Loucy (cell line): Measurements from ENCODE around the gene CD276.

Experiments
- EZH2phosphoT487 ChIP-seq: fragments of 200-600 bp; IDR thresholded peaks from 2 replicates; pipeline ENCODE4 v1.6.1; 2018; ENCODE audit warnings: antibody characterized with exemption, mild to moderate bottlenecking, moderate library complexity, borderline replicate concordance
- TF ChIP-seq, protein P1 (sequence below): fragments of 200-600 bp; sonication (generic); conservative IDR thresholded peaks from 2 replicates; pipeline ENCODE4 v1.5.1; 2014; ENCODE audit warnings: mild to moderate bottlenecking, antibody characterized with exemption, low read length

DNA sequence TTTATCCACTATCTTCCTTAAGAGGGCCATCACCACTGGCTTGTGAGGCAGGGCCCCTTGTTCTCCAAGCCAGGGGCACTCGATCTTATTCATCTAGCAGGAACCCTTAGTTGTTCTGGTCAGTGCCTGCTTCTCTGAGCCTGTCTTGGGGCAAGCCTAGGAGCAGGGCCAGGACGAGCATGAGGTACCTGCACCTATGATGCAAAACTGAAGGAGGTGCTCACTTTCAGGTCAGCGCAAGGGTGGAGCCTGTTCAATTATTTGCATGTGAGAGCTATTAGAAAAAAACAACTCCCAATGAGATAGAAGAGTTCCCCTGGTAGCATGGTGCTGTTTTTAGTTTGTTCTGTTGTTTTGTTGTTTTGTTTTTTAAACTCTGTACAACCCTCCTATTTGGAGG lies 5.0 kb upstream of the CD276 start:
- TF ChIP-seq, protein P1, sequence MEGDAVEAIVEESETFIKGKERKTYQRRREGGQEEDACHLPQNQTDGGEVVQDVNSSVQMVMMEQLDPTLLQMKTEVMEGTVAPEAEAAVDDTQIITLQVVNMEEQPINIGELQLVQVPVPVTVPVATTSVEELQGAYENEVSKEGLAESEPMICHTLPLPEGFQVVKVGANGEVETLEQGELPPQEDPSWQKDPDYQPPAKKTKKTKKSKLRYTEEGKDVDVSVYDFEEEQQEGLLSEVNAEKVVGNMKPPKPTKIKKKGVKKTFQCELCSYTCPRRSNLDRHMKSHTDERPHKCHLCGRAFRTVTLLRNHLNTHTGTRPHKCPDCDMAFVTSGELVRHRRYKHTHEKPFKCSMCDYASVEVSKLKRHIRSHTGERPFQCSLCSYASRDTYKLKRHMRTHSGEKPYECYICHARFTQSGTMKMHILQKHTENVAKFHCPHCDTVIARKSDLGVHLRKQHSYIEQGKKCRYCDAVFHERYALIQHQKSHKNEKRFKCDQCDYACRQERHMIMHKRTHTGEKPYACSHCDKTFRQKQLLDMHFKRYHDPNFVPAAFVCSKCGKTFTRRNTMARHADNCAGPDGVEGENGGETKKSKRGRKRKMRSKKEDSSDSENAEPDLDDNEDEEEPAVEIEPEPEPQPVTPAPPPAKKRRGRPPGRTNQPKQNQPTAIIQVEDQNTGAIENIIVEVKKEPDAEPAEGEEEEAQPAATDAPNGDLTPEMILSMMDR: no peak
- no peak for TF ChIP-seq EZH2phosphoT487
